ENCODE data around the gene RFESD. TPM values are rescaled to one million over a fixed set of nuclear protein-coding genes. Genes with fewer than 3 reads are reported as not detected.
A peak's percentile ranks its signal among the peaks of the same experiment; 100 is the strongest.

The RFESD gene
- polyA plus RNA-seq (ENCODE audit: insufficient read length in 4 of 4): 1 to 10 TPM; 4.3 to 5.9 (median 5.1) TPM

GRCh38 chr5:95646569-95647431 lies at the start of gene RFESD:
Gene RFESD, plus strand, starts transcription at chr5:95646777. Its CDS starts 5,495 bp downstream, at chr5:95652272.
- DNase-seq (ENCODE audit: low read depth in 4 of 4, low spot score in 3 of 4): peak; percentile 86 to 93 (median 90)

- no peak for DNase-seq (ENCODE audit: low read depth in 4 of 4, low spot score in 3 of 4)
Observed at GRCh38 chr5:95599252-95599651, 47.3 kb upstream of the RFESD start.

GRCh38 chr5:95600557-95600956 lies 46.0 kb upstream of the RFESD start:
- DNase-seq (ENCODE audit: low read depth in 4 of 4, low spot score in 3 of 4): no peak

GRCh38 chr5:95605786-95606185 lies 40.8 kb upstream of the RFESD start:
- no peak for DNase-seq (ENCODE audit: low read depth in 4 of 4, low spot score in 3 of 4)

GRCh38 chr5:95606419-95606818 lies 40.2 kb upstream of the RFESD start:
- DNase-seq (ENCODE audit: low read depth in 4 of 4, low spot score in 3 of 4): no peak

- DNase-seq (ENCODE audit: low read depth in 4 of 4, low spot score in 3 of 4): no peak
Observed at GRCh38 chr5:95609711-95610110, 36.9 kb upstream of the RFESD start.

- DNase-seq (ENCODE audit: low read depth in 4 of 4, low spot score in 3 of 4): no peak
Observed at GRCh38 chr5:95610546-95610945, 36.0 kb upstream of the RFESD start.

- no peak for DNase-seq (ENCODE audit: low read depth in 4 of 4, low spot score in 3 of 4)
Observed at GRCh38 chr5:95611396-95611795, 35.2 kb upstream of the RFESD start.

- no peak for DNase-seq (ENCODE audit: low read depth in 4 of 4, low spot score in 3 of 4)
Observed at GRCh38 chr5:95613514-95613913, 33.1 kb upstream of the RFESD start.

- DNase-seq (ENCODE audit: low read depth in 4 of 4, low spot score in 3 of 4): no peak
Observed at GRCh38 chr5:95615164-95615467, 31.5 kb upstream of the RFESD start.

- DNase-seq (ENCODE audit: low read depth in 4 of 4, low spot score in 3 of 4): no peak
Observed at GRCh38 chr5:95617057-95617456, 29.5 kb upstream of the RFESD start.

GRCh38 chr5:95619096-95619495 lies 27.5 kb upstream of the RFESD start:
- no peak for DNase-seq (ENCODE audit: low read depth in 4 of 4, low spot score in 3 of 4)

- DNase-seq (ENCODE audit: low read depth in 4 of 4, low spot score in 3 of 4): no peak
Observed at GRCh38 chr5:95619514-95620029, 27.0 kb upstream of the RFESD start.

- DNase-seq (ENCODE audit: low read depth in 4 of 4, low spot score in 3 of 4): no peak
Observed at GRCh38 chr5:95620030-95620869, 26.3 kb upstream of the RFESD start, which contains the start of gene GPR150. Gene GPR150, plus strand, starts transcription at chr5:95620087. Its CDS starts 189 bp downstream, at chr5:95620276.

- DNase-seq (ENCODE audit: low read depth in 4 of 4, low spot score in 3 of 4): no peak
Observed at GRCh38 chr5:95620870-95621838, 25.4 kb upstream of the RFESD start.

GRCh38 chr5:95621839-95622629 lies 24.5 kb upstream of the RFESD start:
- DNase-seq (ENCODE audit: low read depth in 4 of 4, low spot score in 3 of 4): no peak

GRCh38 chr5:95623706-95624105 lies 22.9 kb upstream of the RFESD start:
- DNase-seq (ENCODE audit: low read depth in 4 of 4, low spot score in 3 of 4): no peak

- no peak for DNase-seq (ENCODE audit: low read depth in 4 of 4, low spot score in 3 of 4)
Observed at GRCh38 chr5:95624368-95624767, 22.2 kb upstream of the RFESD start.

GRCh38 chr5:95626701-95627100 lies 19.9 kb upstream of the RFESD start:
- no peak for DNase-seq (ENCODE audit: low read depth in 4 of 4, low spot score in 3 of 4)
